ENCODE data around the gene LRRC36.

GRCh38 chr16:67311607-67312488 lies 14.8 kb upstream of the LRRC36 start:
- TF ChIP-seq CTCF (IDR thresholded peaks at IDR 0.05) (no peak), POLR2AphosphoS5 (IDR thresholded peaks at IDR 0.05) (peak in 1 of 3 donors; percentile 45), POLR2A (IDR thresholded peaks at IDR 0.05) (no peak)
